ENCODE data around the gene SMAD2. TPM values are rescaled to one million over a fixed set of nuclear protein-coding genes. Genes with fewer than 3 reads are reported as not detected.

SMAD2 gene
- total RNA-seq, 1 experiment from 2014 or later, result 167 TPM

DNA sequence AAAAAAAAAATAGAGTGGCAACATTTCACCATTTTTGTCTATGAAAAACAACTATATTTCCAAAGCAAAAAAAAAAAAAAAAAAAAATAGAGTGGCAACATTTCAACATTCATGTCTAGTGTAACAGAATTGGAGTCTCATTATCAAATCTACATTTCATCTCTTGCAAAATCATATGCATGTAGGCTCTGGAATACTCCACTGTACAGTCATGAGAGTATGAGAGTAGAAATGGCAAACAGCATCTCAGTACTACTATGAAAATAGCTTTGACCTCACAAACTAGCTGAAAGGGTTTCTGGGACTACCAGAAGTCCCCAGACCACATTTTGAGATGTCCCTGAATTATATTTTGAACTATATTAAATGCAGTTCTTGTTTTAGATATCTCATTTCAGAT lies 82.8 kb downstream of the SMAD2 start:
- Mint-ChIP-seq H3K27ac (ENCODE audit: low read depth, unreplicated experiment) (no peak overlapping the region), H3K36me3 (ENCODE audit: insufficient read depth, unreplicated experiment) (peaks cover 45% of the 10 kb centered on the region), H3K4me1 (ENCODE audit: insufficient read depth, unreplicated experiment) (no peaks in the 10 kb centered on the region), H3K27me3 (ENCODE audit: insufficient read depth, unreplicated experiment) (no peaks in the 10 kb centered on the region), H3K4me3 (ENCODE audit: unreplicated experiment) (no peak overlapping the region), H3K9me3 (ENCODE audit: unreplicated experiment) (no peaks in the 10 kb centered on the region)
- TF ChIP-seq, protein P1, sequence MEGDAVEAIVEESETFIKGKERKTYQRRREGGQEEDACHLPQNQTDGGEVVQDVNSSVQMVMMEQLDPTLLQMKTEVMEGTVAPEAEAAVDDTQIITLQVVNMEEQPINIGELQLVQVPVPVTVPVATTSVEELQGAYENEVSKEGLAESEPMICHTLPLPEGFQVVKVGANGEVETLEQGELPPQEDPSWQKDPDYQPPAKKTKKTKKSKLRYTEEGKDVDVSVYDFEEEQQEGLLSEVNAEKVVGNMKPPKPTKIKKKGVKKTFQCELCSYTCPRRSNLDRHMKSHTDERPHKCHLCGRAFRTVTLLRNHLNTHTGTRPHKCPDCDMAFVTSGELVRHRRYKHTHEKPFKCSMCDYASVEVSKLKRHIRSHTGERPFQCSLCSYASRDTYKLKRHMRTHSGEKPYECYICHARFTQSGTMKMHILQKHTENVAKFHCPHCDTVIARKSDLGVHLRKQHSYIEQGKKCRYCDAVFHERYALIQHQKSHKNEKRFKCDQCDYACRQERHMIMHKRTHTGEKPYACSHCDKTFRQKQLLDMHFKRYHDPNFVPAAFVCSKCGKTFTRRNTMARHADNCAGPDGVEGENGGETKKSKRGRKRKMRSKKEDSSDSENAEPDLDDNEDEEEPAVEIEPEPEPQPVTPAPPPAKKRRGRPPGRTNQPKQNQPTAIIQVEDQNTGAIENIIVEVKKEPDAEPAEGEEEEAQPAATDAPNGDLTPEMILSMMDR (IDR thresholded peaks at IDR 0.05; ENCODE audit: unreplicated experiment), result no peak
- no peak for DNase-seq (ENCODE audit: unreplicated experiment)
- CTCF ChIA-PET, result interaction anchor here (1.0 kb wide), 1 partner anchor 23 kb away, joined by 3 read pairs; no protein-coding TSS in a partner anchor
- intact Hi-C loops (cut with micrococcal nuclease), result no loop called here
- POLR2A ChIA-PET, result interaction anchor here (0.6 to 1.4 kb wide), 5 partner anchors 9 to 103 kb away, joined by 3 to 6 read pairs (median 4); no protein-coding TSS in a partner anchor
- BruUV-seq (replicated peaks), result no TSS peak

DNA sequence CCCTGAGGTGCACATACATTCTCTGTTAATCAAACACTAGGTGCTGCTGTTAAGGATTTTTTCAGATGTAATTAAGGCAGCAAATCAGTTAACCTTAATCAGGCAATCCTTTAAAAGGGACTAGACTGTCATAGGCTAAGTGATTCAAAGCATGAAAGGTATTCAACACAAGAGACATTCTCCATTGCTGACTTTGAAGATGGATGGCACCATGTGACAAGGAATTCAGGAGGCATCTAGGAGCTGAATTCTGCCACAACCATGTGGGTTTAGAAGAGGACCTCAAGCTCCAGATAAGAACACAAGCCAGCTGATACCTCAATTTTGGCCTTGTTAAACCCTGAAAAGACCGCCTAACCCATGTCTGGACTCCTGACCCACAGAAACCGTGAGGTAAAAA lies 84.0 kb downstream of the SMAD2 start:
- TF ChIP-seq, protein P1 (IDR thresholded peaks at IDR 0.05; ENCODE audit: unreplicated experiment), result no peak
- H3K27ac Mint-ChIP-seq (ENCODE audit: low read depth, unreplicated experiment), result no peak overlapping the region
- H3K27me3 Mint-ChIP-seq (ENCODE audit: insufficient read depth, unreplicated experiment), result no peaks in the 10 kb centered on the region
- ChIA-PET CTCF (no interaction called here), POLR2A (no interaction called here)
- no peaks in the 10 kb centered on the region for H3K4me1 Mint-ChIP-seq (ENCODE audit: insufficient read depth, unreplicated experiment)
- peaks cover 50% of the 10 kb centered on the region for H3K36me3 Mint-ChIP-seq (ENCODE audit: insufficient read depth, unreplicated experiment)
- no peak for DNase-seq (ENCODE audit: unreplicated experiment)
- no peaks in the 10 kb centered on the region for H3K9me3 Mint-ChIP-seq (ENCODE audit: unreplicated experiment)
- H3K4me3 Mint-ChIP-seq (ENCODE audit: unreplicated experiment), result no peak overlapping the region
- BruUV-seq (replicated peaks), result no TSS peak
- intact Hi-C loops (cut with micrococcal nuclease), result no loop called here

DNA sequence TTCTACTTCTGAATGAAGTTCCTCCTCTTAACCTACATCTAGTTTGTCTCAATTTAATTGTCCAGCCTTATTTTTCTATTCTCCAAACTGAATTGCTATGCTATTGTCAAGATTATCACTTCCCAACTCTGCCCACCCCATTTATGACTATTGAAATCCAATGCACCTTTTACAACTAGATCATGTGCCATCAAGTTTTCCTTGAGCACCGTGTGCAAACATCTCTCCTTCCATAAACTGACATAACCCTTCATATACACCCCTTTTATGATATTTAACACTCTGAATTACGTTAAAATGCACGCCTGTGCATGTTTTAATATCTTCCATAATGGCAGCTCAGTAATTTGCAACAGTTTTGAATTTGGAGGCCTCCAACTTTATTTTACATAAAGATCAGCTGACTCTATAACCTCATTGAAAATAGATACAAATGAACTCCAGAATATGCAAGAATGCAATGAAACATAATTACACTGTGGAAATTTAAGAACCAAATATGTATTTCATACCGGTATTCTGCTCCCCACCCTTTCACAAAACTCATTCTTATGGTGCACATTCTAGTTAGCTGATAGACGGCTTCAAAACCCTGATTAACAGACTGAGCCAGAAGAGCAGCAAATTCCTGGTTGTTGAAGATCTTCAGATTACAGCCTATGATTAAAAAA lies 85.5 kb downstream of the SMAD2 start:
- BruUV-seq (replicated peaks), result no TSS peak
- POLR2A ChIA-PET, result no interaction called here

DNA sequence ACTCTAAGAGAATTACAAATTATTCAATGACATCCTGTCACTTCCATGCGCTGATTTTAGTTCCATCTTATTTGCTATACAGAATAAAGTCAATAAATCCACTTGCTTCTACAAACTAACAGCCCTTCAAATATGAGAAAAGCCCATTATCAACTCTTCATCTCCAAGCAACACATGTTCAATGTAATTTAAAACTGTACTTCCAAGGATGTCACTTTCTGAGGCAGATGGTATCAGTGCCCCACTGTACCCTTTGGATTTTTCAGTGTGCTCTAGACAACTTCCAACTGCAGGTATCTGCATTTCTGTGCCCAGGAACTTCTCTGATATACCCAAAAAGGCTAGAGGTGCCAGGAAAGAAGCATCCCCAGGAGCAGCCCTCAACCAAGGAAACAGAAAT lies 87.6 kb downstream of the SMAD2 start:
- TF ChIP-seq, protein P1 (IDR thresholded peaks at IDR 0.05; ENCODE audit: unreplicated experiment), result no peak
- BruUV-seq (replicated peaks), result no TSS peak
- DNase-seq (ENCODE audit: unreplicated experiment), result no peak
- Mint-ChIP-seq H3K4me1 (ENCODE audit: insufficient read depth, unreplicated experiment) (no peaks in the 10 kb centered on the region), H3K27ac (ENCODE audit: low read depth, unreplicated experiment) (no peak overlapping the region), H3K36me3 (ENCODE audit: insufficient read depth, unreplicated experiment) (peaks cover 65% of the 10 kb centered on the region), H3K4me3 (ENCODE audit: unreplicated experiment) (no peak overlapping the region), H3K27me3 (ENCODE audit: insufficient read depth, unreplicated experiment) (no peaks in the 10 kb centered on the region), H3K9me3 (ENCODE audit: unreplicated experiment) (no peaks in the 10 kb centered on the region)
- ChIA-PET POLR2A (no interaction called here), CTCF (no interaction called here)
- intact Hi-C loops (cut with micrococcal nuclease), result no loop called here

More for the DNA sequence above, 85.5 kb downstream of the SMAD2 start:
- Mint-ChIP-seq H3K27ac (ENCODE audit: low read depth, unreplicated experiment) (no peak overlapping the region), H3K27me3 (ENCODE audit: insufficient read depth, unreplicated experiment) (no peaks in the 10 kb centered on the region), H3K4me1 (ENCODE audit: insufficient read depth, unreplicated experiment) (no peaks in the 10 kb centered on the region), H3K36me3 (ENCODE audit: insufficient read depth, unreplicated experiment) (peaks cover 65% of the 10 kb centered on the region), H3K4me3 (ENCODE audit: unreplicated experiment) (no peak overlapping the region), H3K9me3 (ENCODE audit: unreplicated experiment) (no peaks in the 10 kb centered on the region)
- no peak for DNase-seq (ENCODE audit: unreplicated experiment)
- intact Hi-C loops (cut with micrococcal nuclease), result no loop called here
- TF ChIP-seq, protein P1 (IDR thresholded peaks at IDR 0.05; ENCODE audit: unreplicated experiment), result no peak
- CTCF ChIA-PET, result interaction anchor here (0.6 kb wide), 1 partner anchor 833 kb away, joined by 3 read pairs; no protein-coding TSS in a partner anchor
